ENCODE data around the gene GCDH.

GCDH gene

DNA sequence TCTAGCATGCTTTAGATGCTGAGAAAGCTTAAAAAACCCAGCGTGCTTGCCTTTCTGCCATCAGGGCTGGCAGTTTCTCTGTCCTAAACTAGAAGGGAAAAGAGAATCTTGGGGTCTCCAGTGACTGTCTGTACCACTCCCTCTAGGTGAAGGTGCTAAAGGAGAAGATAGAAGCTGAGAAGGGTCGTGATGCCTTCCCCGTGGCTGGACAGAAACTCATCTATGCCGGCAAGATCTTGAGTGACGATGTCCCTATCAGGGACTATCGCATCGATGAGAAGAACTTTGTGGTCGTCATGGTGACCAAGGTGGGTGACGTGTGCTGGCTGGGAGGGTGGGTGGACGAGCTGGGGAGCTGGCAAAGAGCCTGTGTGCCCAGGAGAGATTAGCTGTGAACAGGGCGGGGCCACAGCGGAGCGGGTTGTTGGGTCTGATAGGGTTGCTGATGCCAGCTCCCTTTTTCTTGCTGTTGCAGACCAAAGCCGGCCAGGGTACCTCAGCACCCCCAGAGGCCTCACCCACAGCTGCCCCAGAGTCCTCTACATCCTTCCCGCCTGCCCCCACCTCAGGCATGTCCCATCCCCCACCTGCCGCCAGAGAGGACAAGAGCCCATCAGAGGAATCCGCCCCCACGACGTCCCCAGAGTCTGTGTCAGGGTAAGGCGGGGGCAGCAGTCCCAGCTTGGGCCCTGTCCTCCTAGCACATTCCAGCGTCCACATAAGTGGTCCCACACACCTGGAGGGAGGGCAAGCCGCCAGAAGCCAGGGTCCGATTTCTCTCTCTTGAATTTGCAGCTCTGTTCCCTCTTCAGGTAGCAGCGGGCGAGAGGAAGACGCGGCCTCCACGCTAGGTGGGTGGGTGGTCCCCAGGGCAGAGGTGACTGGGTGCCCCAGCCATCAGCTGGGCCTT, 57.0 kb downstream of the GCDH start:
- H3K36me3 ChIP-seq (ENCODE audit: insufficient read depth, low read length): peaks cover 59% of the 10 kb centered on the region
- H3K4me1 ChIP-seq (ENCODE audit: insufficient read depth, low read length): peaks cover 24% of the 10 kb centered on the region
- no peak overlapping the region for H3K4me3 ChIP-seq (ENCODE audit: low read depth in 1 of 2, low read length in 2 of 2)
- H3K9ac ChIP-seq (ENCODE audit: low read length): no peak overlapping the region
- no peaks in the 10 kb centered on the region for H3K9me3 ChIP-seq (ENCODE audit: low read length)
- no peak overlapping the region for H3K27ac ChIP-seq (ENCODE audit: low read depth, low read length)
- H3K27me3 ChIP-seq (ENCODE audit: control insufficient read depth in 1 of 2, insufficient read depth in 2 of 2, low read length in 2 of 2): no peaks in the 10 kb centered on the region

DNA sequence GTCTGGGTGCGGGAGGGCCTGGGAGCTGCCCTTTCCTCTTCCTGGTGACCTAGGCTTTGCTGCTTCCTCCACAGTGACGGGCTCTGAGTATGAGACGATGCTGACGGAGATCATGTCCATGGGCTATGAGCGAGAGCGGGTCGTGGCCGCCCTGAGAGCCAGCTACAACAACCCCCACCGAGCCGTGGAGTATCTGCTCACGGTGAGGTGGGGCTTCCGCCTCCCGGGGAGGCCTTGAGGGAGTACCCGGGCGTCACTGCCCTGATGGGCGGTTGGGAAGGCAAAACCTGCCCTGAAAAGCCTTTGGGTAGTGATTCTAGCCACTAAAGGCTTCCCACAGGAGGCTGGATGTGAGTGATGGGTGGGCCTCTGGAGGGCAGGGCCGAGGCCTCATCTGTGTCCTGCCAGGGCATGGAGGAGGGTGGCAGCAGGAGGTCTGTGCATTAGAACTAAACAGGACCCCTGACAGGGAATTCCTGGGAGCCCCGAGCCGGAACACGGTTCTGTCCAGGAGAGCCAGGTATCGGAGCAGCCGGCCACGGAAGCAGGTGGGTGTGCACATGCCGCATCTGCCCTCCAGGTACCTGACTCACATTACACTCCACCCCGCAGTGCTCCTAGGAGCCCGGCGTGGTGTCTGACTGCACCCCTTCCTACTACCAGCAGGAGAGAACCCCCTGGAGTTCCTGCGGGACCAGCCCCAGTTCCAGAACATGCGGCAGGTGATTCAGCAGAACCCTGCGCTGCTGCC, 57.8 kb downstream of the GCDH start:
- Histone ChIP-seq H3K9ac (ENCODE audit: low read length) (no peak overlapping the region), H3K4me1 (ENCODE audit: insufficient read depth, low read length) (peaks cover 17% of the 10 kb centered on the region), H3K36me3 (ENCODE audit: insufficient read depth, low read length) (peaks cover 57% of the 10 kb centered on the region), H3K27ac (ENCODE audit: low read depth, low read length) (no peak overlapping the region), H3K27me3 (ENCODE audit: control insufficient read depth in 1 of 2, insufficient read depth in 2 of 2, low read length in 2 of 2) (no peaks in the 10 kb centered on the region), H3K9me3 (ENCODE audit: low read length) (no peaks in the 10 kb centered on the region), H3K4me3 (ENCODE audit: low read depth in 1 of 2, low read length in 2 of 2) (no peak overlapping the region)
